GM12872 (cell line): ENCODE data around the gene KIF2B.

ENCODE experiments used
- TF ChIP-seq, protein P1 (sequence below): IDR thresholded peaks from 3 replicates; pipeline ENCODE4 v1.5.1; 2011; ENCODE audit warnings: low read depth, mild to moderate bottlenecking, low read length, moderate library complexity; ENCODE audit not compliant: insufficient read depth

The KIF2B gene

DNA sequence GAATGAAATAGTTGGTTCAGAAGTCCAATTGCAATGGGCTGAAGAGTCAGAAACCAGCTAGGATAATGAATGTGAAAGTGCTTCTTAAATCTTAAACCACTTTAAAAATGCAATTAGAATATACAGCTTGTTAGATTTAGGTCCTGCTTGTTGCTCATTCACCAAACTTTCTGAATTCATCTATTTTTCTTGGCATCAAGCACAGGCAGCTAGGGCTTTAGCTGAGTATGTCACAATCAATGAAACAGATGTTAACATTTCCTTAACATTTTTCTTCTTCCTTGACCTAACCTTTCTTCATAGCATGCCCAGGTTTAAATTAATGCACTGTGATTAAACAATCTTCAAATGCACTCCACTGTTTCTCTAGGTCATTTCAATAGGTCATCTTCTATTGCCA, 14.4 kb downstream of the KIF2B start:
- TF ChIP-seq, protein P1, sequence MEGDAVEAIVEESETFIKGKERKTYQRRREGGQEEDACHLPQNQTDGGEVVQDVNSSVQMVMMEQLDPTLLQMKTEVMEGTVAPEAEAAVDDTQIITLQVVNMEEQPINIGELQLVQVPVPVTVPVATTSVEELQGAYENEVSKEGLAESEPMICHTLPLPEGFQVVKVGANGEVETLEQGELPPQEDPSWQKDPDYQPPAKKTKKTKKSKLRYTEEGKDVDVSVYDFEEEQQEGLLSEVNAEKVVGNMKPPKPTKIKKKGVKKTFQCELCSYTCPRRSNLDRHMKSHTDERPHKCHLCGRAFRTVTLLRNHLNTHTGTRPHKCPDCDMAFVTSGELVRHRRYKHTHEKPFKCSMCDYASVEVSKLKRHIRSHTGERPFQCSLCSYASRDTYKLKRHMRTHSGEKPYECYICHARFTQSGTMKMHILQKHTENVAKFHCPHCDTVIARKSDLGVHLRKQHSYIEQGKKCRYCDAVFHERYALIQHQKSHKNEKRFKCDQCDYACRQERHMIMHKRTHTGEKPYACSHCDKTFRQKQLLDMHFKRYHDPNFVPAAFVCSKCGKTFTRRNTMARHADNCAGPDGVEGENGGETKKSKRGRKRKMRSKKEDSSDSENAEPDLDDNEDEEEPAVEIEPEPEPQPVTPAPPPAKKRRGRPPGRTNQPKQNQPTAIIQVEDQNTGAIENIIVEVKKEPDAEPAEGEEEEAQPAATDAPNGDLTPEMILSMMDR = no peak

DNA sequence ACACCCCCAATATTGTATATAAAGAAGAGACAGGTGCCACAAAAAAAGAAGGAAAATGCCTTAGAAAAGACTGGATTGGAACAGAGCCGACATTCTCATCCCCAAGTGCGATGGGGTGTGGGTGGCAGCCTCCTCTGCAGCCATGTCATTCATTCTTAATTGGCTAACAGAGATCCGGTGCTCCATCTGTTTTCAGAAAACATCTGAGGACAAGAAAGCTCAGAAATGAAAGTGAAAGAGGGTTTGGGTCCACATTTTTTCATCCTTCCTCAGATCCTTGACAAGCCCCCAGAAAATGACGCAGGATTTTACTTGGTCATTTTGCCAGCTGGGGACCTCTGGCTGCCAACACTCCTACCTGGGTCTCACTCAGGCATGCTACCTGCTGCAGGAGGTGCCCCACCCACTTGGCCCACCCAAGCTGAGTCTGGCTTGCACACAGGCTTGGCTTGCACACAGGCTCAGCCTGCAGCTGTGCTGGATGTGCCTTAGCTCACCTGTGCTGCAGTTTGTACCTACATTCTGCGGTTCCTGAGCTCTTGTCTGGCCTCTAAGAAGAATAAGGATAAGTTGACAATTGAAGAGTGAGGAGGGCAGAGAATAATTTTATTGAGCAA, 21.9 kb downstream of the KIF2B start:
- TF ChIP-seq, protein P1 = no peak
